ENCODE measurements around the gene STXBP2.
A peak's percentile ranks its signal among the peaks of the same experiment; 100 is the strongest.

Gene STXBP2

DNA sequence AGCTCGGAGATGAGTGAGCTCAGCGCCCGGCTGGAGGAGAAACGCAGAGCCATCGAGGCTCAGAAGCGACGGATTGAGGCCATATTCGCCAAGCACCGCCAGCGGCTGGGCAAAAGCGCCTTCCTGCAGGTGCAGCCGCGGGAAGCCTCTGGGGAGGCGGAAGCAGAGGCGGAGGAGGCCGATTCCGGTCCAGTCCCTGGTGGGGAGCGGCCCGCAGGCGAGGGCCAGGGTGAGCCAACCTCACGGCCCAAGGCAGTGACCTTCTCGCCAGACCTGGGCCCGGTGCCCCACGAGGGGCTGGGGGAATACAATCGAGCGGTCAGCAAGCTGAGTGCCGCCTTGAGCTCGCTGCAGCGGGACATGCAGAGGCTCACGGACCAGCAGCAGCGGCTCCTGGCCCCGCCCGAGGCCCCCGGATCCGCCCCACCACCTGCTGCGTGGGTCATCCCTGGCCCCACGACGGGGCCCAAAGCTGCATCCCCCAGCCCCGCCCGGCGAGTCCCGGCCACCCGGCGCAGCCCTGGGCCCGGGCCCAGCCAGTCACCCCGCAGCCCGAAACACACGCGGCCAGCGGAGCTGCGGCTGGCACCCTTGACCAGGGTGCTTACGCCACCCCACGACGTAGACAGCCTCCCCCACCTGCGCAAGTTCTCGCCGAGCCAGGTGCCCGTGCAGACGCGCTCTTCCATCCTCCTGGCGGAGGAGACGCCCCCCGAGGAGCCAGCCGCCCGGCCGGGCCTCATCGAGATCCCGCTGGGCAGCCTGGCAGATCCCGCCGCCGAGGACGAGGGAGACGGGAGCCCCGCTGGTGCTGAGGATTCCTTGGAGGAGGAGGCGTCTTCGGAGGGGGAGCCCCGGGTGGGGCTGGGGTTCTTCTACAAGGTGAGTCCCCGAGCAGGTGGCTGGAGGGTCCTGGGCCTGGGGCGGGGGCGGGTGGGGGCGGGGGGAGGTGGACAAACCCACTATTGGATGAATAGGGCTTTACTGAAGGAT, 24.3 kb upstream of the STXBP2 start:
- no peak for DNase-seq (ENCODE audit: low read depth in 2 of 2)

DNA sequence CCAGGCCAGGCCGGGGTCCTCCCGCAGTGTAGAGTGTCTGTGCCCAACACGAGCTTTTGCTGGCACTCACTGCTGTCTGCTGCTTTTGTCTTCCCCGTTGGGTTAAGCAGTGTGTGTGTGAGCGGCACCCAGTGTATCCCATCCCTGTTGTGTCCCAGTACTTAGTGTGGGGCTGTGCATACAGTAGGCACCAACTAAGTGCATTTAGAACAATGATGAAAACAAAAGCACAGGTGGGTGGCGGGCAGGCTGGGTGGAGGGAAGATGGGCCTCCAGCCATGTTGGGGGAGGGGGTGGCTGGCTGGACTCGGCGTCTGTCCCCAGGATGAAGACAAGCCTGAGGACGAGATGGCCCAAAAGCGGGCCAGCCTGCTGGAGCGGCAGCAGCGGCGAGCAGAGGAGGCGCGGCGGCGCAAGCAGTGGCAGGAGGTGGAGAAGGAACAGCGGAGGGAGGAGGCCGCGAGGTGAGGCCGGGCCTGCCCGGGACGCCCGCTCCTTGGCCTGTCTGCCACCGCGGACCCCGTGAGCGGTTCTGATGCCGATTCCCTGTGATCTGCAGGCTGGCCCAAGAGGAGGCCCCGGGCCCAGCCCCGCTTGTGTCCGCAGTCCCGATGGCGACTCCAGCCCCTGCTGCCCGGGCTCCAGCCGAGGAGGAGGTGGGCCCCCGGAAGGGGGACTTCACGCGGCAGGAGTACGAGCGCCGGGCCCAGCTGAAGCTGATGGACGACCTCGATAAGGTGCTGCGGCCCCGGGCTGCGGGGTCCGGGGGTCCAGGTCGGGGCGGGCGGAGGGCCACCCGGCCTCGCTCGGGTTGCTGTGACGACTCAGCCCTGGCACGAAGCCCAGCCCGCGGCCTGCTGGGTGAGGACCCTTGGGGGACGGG, 21.8 kb upstream of the STXBP2 start:
- DNase-seq (ENCODE audit: low read depth in 2 of 2): no peak

- DNase-seq (ENCODE audit: low read depth in 2 of 2): no peak
Observed at GRCh38 chr19:7617172-7617571, 19.7 kb upstream of the STXBP2 start.

DNA sequence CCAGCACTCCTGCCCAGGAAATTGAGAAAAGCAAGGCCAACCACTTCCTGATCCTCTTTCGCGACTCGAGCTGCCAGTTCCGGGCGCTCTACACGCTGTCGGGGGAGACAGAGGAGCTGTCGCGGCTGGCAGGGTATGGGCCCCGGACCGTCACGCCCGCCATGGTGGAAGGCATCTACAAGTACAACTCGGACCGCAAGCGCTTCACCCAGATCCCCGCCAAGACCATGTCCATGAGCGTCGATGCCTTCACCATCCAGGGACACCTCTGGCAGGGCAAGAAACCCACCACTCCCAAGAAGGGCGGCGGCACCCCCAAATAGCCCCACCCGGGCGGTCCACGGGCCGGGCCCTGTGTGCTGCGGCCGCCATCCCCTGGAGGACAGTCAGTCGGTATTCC, 19.2 kb upstream of the STXBP2 start:
- DNase-seq (ENCODE audit: low read depth in 2 of 2): no peak

GRCh38 chr19:7618348-7618747, 18.6 kb upstream of the STXBP2 start:
- DNase-seq (ENCODE audit: low read depth in 2 of 2): no peak

GRCh38 chr19:7618771-7619510, 18.0 kb upstream of the STXBP2 start:
- no peak for DNase-seq (ENCODE audit: low read depth in 2 of 2)

DNA sequence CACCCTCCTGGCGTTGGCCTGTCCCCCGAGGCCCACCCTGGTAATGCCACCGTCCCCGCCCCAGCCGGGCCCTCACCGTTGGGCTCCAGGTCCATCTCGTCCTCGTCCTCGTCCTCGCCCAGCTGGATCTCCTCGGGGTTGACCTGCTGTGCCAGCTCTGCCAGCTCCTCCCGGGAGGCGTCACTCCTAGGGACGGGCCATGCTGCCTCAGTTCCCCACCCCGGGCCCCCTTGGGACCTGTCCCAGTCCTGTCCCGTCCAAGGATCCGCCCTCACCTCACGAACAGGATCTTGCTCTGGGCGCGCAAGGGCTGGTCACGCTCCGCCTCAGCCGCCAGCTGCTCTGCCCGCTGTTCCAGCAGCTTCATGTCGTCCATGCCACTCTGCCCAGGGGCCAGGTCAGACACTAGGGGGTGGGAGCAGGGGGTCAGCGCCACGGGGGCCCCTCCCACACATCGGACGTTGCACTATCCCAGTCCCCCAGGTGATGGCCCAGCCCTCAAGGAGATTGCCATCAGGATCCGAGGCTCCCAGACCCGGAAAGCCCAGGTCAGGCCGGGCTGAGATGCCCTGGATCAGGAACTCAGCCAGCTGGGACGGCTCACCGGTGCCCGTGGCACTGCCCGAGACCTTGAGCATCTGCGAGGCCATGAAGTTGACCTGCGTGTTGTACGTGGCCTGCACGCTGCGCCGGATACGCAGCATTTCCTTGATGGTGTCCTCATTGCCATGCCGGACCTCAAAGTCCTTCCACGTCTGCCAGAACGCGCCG, 17.1 kb upstream of the STXBP2 start:
- no peak for DNase-seq (ENCODE audit: low read depth in 2 of 2)

DNA sequence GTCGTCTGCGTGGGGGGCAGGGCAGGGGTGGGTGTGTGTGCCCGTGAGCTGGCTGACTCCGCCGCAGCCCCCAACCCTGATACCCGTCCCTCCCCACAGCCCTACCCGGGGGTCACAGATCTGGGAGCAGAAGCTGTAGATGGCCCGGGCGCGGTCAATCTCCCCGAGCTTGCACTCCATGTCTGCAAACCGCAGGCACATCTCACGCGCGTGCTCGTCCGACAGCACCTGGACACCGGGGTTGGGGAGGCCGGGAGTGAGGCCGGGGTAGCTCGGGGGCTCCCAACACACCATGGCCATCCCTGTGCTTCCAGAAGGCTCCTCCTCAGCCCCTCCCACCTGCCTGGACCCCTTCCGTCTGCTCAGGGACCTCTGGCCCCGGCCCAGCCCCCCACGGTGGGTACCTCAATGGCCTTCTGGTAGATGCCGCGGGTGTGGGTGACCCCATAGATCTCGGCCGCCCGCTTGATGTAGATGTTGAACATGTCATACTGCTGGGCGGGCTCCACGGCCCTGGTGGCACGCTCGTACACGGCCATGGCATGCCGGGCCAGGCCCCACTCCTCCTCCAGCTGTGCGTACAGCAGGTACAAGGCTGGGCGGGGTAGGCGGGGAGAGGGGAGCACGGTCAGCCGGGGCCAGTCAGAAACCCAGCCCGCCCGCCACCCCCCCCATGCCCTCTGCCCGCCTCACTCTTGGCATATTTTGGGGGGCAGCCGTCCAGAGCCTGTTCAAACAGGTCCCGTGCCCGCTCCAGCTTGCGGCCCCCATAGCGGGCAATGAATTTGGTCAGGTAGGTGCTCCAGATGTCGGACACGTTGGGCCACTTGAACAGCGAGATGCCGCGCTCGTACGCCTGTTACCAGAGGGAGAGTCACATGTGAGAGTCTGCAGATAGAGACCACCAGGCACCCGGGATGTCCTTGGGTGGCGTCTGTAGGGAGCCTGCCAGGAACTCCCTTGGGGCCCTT, 16.2 kb upstream of the STXBP2 start:
- no peak for DNase-seq (ENCODE audit: low read depth in 2 of 2)

DNA sequence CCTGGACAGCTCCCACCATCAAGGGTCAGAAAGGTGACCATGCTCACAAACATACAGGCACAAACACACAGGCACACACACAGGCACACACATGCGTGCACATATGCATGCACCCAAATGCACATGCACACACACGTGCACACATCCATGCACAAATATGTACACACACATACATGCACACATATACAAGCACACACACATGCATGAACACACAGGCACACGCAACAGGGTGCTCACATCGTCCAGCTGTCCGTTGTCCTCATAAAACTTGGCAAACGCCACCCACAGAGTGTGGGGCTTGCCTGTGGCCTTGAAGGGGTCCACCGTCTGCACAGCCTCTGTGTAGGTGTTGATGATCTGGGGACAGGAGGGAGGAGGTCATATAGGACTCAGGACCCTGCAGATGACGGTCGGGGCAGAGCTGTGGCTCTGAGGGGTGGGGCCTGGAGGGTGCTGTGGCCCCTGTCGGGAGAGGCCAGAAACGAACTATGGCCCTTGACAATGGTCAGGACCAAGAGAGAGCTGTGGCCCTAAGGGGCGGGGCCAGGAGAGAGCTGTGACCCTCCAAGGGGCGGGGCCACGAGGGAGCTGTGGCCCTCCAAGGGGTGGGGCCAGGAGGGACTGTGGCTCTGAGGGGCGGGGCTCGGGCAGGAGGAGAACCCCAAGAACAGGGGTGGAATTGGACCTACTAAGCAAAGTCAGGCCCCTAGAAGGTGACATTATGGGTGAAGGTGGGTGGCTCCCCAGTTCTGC, 13.8 kb upstream of the STXBP2 start:
- no peak for DNase-seq (ENCODE audit: low read depth in 2 of 2)

- no peak for DNase-seq (ENCODE audit: low read depth in 2 of 2)
Observed at GRCh38 chr19:7623725-7624603, 12.9 kb upstream of the STXBP2 start.

- no peak for DNase-seq (ENCODE audit: low read depth in 2 of 2)
Observed at GRCh38 chr19:7624810-7625209, 12.1 kb upstream of the STXBP2 start.

DNA sequence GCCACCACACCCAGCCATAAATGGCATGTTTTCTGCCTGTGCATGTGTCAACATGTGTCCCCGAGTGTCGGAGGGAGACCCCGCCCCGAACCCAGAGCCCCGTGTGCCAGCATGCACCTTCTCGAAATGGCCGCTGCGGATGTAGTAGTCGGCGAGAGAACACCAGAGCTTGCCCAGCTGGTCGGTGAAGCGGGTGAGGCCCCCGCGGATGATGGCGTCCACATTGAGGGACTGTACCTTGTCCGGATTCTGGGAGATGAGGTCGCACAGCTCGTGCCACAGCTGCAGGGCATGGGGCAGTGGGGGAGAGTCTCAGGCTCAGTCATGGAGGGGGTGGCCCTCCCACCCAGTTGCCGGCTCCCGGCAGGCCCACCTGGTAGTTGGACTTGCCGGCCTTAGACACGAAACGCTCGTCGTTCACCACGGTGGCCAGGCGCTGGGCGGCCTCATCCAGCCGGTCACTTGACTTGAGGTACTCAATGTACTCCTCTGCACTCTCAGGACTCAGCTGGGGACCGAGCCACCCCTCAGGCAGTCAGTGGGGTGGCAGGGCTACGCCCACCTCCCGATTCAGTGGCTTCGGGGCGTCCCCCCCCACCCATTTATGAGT, 11.0 kb upstream of the STXBP2 start:
- DNase-seq (ENCODE audit: low read depth in 2 of 2): no peak

- DNase-seq (ENCODE audit: low read depth in 2 of 2): no peak
Observed at GRCh38 chr19:7627166-7627565, 9.7 kb upstream of the STXBP2 start.

- no peak for DNase-seq (ENCODE audit: low read depth in 2 of 2)
Observed at GRCh38 chr19:7628589-7629311, 8.2 kb upstream of the STXBP2 start.

DNA sequence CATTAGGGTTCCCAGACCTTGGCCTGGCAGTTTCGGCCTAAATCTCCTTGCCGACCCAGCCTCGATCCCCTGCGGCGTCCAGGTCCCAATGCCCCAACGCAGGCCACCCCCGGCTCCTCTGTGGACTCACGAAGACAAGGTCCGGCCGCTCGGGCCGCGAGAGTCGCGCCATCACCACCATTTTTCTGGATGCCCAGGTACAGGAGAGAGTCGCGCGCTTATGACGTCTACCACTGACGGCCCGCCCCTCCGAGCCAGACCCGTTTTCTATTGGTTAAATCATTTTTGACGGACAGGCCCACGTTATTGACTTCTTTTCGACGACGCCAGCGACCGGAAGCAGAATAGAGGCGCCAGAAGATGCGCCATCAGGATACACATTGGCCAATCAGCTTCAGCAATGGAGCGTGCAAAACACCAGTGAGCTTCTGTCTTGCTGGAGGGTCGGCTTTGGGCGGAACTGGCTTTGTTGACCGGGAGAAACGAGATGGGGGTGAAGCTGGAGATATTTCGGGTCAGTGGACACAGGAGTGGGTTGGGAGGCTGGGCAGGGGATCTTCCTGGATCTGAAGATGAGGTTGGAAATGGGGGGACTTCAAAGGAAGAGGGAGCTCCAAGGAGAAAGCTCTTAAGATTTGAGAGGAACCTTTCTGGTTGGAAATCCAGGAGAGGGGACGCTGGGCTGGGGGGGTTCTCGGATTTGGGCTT, 7.4 kb upstream of the STXBP2 start, which contains the start of the genes PET100 and XAB2:
Gene PET100 (plus strand): TSS at position 447 of the 708 bp plus-strand sequence. CDS start 41 bp downstream, at position 488.
Gene XAB2 (minus strand): TSS at position 199 of the 708 bp plus-strand sequence. CDS start 18 bp downstream, at position 181.
- peak; percentile 97 to 98 for DNase-seq (ENCODE audit: low read depth in 2 of 2)

- no peak for DNase-seq (ENCODE audit: low read depth in 2 of 2)
Observed at GRCh38 chr19:7631577-7631976, 5.3 kb upstream of the STXBP2 start.

All from fibroblast of skin of left quadriceps (primary cell).